GM12874 (cell line): ENCODE measurements around the gene SCD5.

Experiments
- TF ChIP-seq, protein P1 (sequence below): IDR thresholded peaks from 2 replicates; pipeline ENCODE4 v1.5.1; 2011; ENCODE audit warnings: low read depth, mild to moderate bottlenecking, control low read depth, low read length, moderate library complexity; ENCODE audit not compliant: insufficient read depth

The SCD5 gene

DNA sequence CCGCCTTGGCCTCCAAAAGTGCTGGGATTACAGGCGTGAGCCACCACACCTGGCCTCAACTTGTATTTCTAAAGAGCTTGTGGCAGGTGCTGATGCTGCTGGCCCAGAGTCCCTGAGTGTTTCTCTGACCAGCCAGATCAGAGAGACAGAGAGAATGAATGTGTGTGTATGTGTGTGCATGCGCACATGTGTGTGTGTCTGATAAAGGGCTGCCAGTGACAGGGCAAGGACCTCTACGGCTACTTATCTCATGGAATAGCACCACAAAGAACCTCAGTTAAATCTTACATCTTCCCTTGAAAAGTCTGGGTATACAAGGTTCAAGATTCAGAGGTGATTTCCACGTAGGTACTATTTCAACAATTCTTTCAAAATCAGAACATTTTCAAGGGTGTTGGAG lies 86.0 kb downstream of the SCD5 start:
- TF ChIP-seq, protein P1, sequence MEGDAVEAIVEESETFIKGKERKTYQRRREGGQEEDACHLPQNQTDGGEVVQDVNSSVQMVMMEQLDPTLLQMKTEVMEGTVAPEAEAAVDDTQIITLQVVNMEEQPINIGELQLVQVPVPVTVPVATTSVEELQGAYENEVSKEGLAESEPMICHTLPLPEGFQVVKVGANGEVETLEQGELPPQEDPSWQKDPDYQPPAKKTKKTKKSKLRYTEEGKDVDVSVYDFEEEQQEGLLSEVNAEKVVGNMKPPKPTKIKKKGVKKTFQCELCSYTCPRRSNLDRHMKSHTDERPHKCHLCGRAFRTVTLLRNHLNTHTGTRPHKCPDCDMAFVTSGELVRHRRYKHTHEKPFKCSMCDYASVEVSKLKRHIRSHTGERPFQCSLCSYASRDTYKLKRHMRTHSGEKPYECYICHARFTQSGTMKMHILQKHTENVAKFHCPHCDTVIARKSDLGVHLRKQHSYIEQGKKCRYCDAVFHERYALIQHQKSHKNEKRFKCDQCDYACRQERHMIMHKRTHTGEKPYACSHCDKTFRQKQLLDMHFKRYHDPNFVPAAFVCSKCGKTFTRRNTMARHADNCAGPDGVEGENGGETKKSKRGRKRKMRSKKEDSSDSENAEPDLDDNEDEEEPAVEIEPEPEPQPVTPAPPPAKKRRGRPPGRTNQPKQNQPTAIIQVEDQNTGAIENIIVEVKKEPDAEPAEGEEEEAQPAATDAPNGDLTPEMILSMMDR = no peak

DNA sequence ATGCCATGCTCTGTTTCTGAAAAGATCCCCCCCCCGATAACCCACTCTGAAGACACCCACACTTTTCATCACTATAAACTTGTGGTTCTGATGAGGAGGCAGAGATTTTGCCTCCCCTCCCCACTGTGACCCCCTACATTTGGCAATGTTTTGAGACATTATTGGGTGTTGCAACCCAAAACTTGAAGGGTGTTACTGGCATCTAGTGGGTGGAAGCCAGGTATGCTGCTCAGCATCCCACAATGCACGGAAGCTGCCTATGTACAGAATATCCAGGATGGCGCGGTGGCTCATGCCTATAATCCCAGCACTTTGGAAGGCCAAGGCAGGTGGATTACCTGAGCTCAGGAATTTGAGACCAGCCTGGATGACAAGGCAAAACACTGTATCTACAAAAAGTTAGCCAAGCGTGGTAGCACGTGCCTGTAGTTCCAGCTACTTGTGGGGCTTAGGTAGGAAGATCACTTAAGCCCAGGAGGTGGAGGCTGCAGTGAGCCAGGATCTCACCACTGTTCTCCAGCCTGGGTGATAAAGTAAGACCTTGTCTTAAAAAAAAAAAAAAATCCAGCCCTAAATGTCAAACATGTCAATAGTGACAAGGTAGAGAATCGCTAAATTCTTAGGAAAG lies 87.3 kb downstream of the SCD5 start:
- TF ChIP-seq, protein P1 = no peak

DNA sequence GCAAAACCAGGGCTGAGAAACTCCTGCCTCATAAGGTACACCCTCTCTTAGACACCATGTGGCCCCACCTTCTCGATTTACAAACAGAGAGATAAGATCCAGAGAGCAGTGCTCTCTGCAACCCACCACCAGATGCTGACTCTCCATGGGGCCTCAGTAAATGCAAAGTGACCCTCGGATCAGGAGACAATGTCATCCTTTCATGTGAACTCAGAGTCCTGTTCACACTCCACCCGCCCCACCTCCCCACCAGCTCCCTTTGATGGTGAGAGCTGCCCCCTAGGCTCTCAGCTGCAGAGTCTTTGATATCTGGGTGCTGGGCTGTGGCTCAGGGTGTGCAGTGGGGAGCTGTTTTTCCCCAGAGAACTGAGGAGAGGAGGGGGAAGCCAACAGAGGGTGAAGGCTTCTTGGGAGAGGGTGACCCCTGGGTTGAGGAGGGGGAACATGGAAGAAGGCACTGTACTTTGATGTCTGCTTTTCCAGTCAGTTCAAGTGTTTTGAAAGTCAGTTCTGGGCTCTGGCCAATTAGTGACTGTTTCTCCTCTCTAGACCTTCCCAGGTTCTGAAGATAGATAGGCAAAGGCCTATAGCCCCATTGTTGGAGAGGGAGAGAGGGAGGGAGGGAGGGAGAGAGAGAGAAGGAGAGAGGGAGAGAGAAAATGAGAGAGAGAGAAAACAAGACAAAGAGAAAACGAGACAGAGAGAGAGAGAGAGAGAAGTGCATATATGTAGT lies 88.2 kb downstream of the SCD5 start:
- TF ChIP-seq, protein P1 = no peak

DNA sequence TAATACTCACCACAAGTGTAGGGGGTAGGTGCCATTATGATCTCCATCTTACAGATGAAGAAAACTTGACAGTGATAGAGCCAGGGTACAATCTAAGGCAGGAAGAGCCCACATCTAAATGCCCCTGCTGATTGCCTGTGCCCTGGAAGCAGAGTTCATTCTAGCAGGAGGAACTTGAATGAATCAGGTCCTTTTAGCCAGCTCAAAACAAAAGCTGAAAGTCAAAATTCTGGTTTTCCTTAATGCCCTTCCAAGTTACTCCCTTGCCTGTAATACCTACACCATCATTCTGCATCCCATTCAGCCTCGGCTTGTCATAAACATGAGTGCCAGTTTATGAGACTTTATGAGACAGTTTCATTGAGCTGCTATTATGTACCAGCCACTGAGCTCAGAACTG lies 89.6 kb downstream of the SCD5 start:
- TF ChIP-seq, protein P1 = no peak

DNA sequence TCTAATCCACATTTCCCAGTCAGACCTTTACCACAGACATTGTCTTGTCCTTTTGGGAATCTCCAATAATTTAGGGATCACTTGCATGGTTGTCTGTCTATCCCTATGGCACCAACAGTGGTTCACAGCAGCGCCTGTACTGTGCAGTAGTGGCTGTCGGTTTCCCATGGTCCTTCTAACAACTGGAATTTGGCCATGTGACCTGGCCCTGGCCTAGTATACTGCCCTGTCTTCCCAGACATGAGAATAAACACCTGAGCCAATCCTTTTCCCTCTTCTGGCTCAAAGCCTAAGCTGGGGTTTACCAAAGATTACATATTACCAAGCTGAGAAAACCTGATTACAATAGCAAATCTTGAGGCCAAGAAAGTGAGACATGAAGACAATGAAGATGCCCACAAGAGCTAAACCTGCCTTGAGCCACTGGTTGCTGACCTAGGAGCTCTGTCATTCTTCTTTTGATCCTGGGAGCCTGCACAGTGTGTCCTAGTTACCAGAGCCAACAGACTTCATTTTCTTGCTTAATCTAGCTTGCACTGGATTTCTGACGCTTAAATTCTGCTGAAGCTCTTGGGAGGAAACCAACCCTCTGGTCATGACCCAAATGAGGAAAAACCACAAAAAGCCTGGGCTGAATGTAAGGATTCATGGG lies 92.1 kb downstream of the SCD5 start:
- TF ChIP-seq, protein P1 = no peak

DNA sequence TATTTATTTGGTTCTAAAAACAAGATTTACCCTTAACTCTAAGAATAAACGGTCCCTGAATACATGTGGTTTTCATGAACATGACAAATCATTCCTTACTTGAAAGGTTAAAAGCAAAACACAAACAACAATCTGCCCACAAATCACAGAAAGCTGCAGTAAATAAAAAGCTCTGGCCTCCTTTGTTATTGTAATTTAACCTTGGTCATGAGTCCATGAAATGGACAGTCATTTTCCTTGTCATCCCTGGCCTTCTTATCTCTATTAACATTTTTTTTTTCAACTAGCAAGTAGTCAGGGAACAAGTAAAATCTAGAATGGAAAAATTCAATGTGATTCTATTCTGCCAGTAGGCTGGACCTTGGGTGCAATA lies 92.7 kb downstream of the SCD5 start:
- TF ChIP-seq, protein P1 = no peak

DNA sequence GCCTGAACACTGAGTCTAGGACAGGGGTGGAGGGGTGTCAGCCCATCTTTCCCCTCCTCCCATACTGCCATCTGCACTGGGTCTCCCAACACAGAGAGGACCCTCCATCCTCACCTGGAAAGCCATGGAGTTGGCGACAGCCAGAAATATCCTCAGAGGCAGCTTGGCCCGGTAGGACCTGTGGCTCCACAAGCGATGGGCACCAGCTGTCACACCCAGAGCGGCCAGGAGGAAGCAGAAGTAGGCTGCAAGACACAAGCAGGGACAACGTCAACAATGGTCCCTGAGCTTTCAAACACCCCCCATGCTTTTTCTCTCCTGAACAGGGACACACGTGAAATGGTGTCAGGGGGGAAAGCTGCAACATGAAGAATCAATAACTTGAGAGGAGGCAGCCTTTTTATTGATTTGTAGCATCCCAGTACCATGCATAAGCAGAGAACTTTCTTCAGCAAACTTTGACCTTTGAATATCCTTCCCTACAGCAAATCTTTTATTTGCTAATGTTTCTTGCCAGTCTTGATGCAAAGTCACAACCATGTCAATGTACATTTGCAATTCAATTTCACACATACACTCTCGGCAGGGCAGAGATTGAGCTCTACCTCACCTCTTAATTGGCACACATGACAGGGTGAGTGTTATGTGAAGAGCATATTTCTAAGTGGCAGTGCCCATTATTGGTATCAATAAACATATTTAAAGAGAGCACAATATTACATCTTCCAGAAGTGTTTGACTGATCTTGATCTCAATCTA lies 93.2 kb downstream of the SCD5 start:
- TF ChIP-seq, protein P1 = no peak
